Memory B cell (primary cell): ENCODE results near the gene FTO.

Source experiments
- ATAC-seq: fragments of 150-1000 bp; cut with Tn5 transposase; 2 replicates; pipeline ENCODE4 v1.10.0; 2021; ENCODE audit warnings: low read depth, mild to moderate bottlenecking, moderate library complexity
- DNase-seq, 2 donors: peaks; one replicate each; pipeline ENCODE4 v3.0.0; 2022; ENCODE audit warnings: low spot score in 2 of 2
- H3K27ac Mint-ChIP-seq: one replicate; pipeline ENCODE4 v1.8.0; 2022; ENCODE audit warnings: mild to moderate bottlenecking, moderate library complexity, mixed read lengths
- H3K27me3 Mint-ChIP-seq: one replicate; pipeline ENCODE4 v1.8.0; 2022; ENCODE audit warnings: mixed read lengths
- H3K36me3 Mint-ChIP-seq: one replicate; pipeline ENCODE4 v1.8.0; 2022; ENCODE audit warnings: mild to moderate bottlenecking, mixed read lengths
- H3K4me1 Mint-ChIP-seq: one replicate; pipeline ENCODE4 v1.8.0; 2022; ENCODE audit warnings: mixed read lengths
- H3K4me3 Mint-ChIP-seq: one replicate; pipeline ENCODE4 v1.8.0; 2022; ENCODE audit warnings: mild to moderate bottlenecking, moderate library complexity, mixed read lengths
- H3K9me3 Mint-ChIP-seq: one replicate; pipeline ENCODE4 v1.8.0; 2022; ENCODE audit warnings: mixed read lengths

Gene FTO

GRCh38 chr16:53955221-53955875, 251.4 kb downstream of the FTO start:
- Mint-ChIP-seq H3K27me3 (no peaks in the 10 kb centered on the region), H3K9me3 (no peaks in the 10 kb centered on the region), H3K36me3 (peaks cover 18% of the 10 kb centered on the region), H3K4me3 (no peak overlapping the region), H3K4me1 (peaks cover 14% of the 10 kb centered on the region), H3K27ac (no peak overlapping the region)
- no peak for DNase-seq
- ATAC-seq = no peak

GRCh38 chr16:53958341-53958880, 254.5 kb downstream of the FTO start:
- Mint-ChIP-seq H3K4me3 (no peak overlapping the region), H3K36me3 (peaks cover 19% of the 10 kb centered on the region), H3K4me1 (peaks cover 5% of the 10 kb centered on the region), H3K27ac (no peak overlapping the region), H3K9me3 (no peaks in the 10 kb centered on the region), H3K27me3 (no peaks in the 10 kb centered on the region)
- ATAC-seq = no peak
- DNase-seq = no peak

GRCh38 chr16:53960050-53960812, 256.3 kb downstream of the FTO start:
- H3K27ac Mint-ChIP-seq = no peak overlapping the region
- H3K4me1 Mint-ChIP-seq = peaks cover under 1% of the 10 kb centered on the region
- ATAC-seq = no peak
- peaks cover 13% of the 10 kb centered on the region for H3K36me3 Mint-ChIP-seq
- DNase-seq = no peak
- H3K9me3 Mint-ChIP-seq = no peaks in the 10 kb centered on the region
- H3K27me3 Mint-ChIP-seq = no peaks in the 10 kb centered on the region
- no peak overlapping the region for H3K4me3 Mint-ChIP-seq

- H3K27ac Mint-ChIP-seq = no peak overlapping the region
- ATAC-seq (no peak), DNase-seq (no peak)
- no peaks in the 10 kb centered on the region for H3K9me3 Mint-ChIP-seq
- no peaks in the 10 kb centered on the region for H3K27me3 Mint-ChIP-seq
- no peaks in the 10 kb centered on the region for H3K4me1 Mint-ChIP-seq
- H3K4me3 Mint-ChIP-seq = no peak overlapping the region
- H3K36me3 Mint-ChIP-seq = peaks cover 12% of the 10 kb centered on the region
Observed at GRCh38 chr16:53960954-53961616, 257.1 kb downstream of the FTO start.

GRCh38 chr16:53962041-53962440, 258.1 kb downstream of the FTO start:
- Mint-ChIP-seq H3K27ac (no peak overlapping the region), H3K27me3 (no peaks in the 10 kb centered on the region)

GRCh38 chr16:53964145-53964790, 260.3 kb downstream of the FTO start:
- ATAC-seq = no peak

More at GRCh38 chr16:53962041-53962440, 258.1 kb downstream of the FTO start:
- DNase-seq (no peak), ATAC-seq (no peak)
- H3K4me1 Mint-ChIP-seq = no peaks in the 10 kb centered on the region
- H3K9me3 Mint-ChIP-seq = no peaks in the 10 kb centered on the region
- H3K36me3 Mint-ChIP-seq = peaks cover 11% of the 10 kb centered on the region
- H3K4me3 Mint-ChIP-seq = no peak overlapping the region

GRCh38 chr16:53966821-53967571, 263.0 kb downstream of the FTO start:
- H3K36me3 Mint-ChIP-seq = peaks cover 8% of the 10 kb centered on the region
- DNase-seq = no peak
- no peaks in the 10 kb centered on the region for H3K27me3 Mint-ChIP-seq
- no peaks in the 10 kb centered on the region for H3K4me1 Mint-ChIP-seq
- ATAC-seq = no peak
- H3K9me3 Mint-ChIP-seq = no peaks in the 10 kb centered on the region
- no peak overlapping the region for H3K4me3 Mint-ChIP-seq
- no peak overlapping the region for H3K27ac Mint-ChIP-seq

More at GRCh38 chr16:53964145-53964790, 260.3 kb downstream of the FTO start:
- no peaks in the 10 kb centered on the region for H3K27me3 Mint-ChIP-seq
- peaks cover 11% of the 10 kb centered on the region for H3K36me3 Mint-ChIP-seq
- H3K9me3 Mint-ChIP-seq = no peaks in the 10 kb centered on the region
- H3K27ac Mint-ChIP-seq = no peak overlapping the region
- H3K4me1 Mint-ChIP-seq = no peaks in the 10 kb centered on the region
- no peak for DNase-seq
- H3K4me3 Mint-ChIP-seq = no peak overlapping the region

GRCh38 chr16:53967572-53967971, 263.6 kb downstream of the FTO start:
- no peak overlapping the region for H3K4me3 Mint-ChIP-seq
- no peaks in the 10 kb centered on the region for H3K9me3 Mint-ChIP-seq
- no peak overlapping the region for H3K27ac Mint-ChIP-seq
- H3K4me1 Mint-ChIP-seq = no peaks in the 10 kb centered on the region
- ATAC-seq = no peak
- no peaks in the 10 kb centered on the region for H3K27me3 Mint-ChIP-seq
- no peak for DNase-seq
- H3K36me3 Mint-ChIP-seq = peaks cover 8% of the 10 kb centered on the region

- H3K27me3 Mint-ChIP-seq = no peaks in the 10 kb centered on the region
- no peak overlapping the region for H3K4me3 Mint-ChIP-seq
- no peak overlapping the region for H3K27ac Mint-ChIP-seq
- DNase-seq (no peak), ATAC-seq (no peak)
- H3K36me3 Mint-ChIP-seq = peaks cover 6% of the 10 kb centered on the region
- H3K9me3 Mint-ChIP-seq = no peaks in the 10 kb centered on the region
- peaks cover 3% of the 10 kb centered on the region for H3K4me1 Mint-ChIP-seq
Observed at GRCh38 chr16:53968454-53968853, 264.5 kb downstream of the FTO start.

GRCh38 chr16:53968896-53969295, 264.9 kb downstream of the FTO start:
- H3K9me3 Mint-ChIP-seq = no peaks in the 10 kb centered on the region
- no peak overlapping the region for H3K27ac Mint-ChIP-seq
- ATAC-seq (no peak), DNase-seq (no peak)
- H3K27me3 Mint-ChIP-seq = no peaks in the 10 kb centered on the region
- H3K36me3 Mint-ChIP-seq = peaks cover 6% of the 10 kb centered on the region
- H3K4me1 Mint-ChIP-seq = peaks cover 4% of the 10 kb centered on the region
- H3K4me3 Mint-ChIP-seq = no peak overlapping the region

- ATAC-seq = no peak
- no peaks in the 10 kb centered on the region for H3K36me3 Mint-ChIP-seq
- H3K4me3 Mint-ChIP-seq = no peak overlapping the region
- no peaks in the 10 kb centered on the region for H3K9me3 Mint-ChIP-seq
- no peak overlapping the region for H3K27ac Mint-ChIP-seq
- no peaks in the 10 kb centered on the region for H3K27me3 Mint-ChIP-seq
- H3K4me1 Mint-ChIP-seq = peaks cover 4% of the 10 kb centered on the region
- DNase-seq = no peak
Observed at GRCh38 chr16:53971616-53972015, 267.7 kb downstream of the FTO start.

- Mint-ChIP-seq H3K27me3 (no peaks in the 10 kb centered on the region), H3K4me3 (no peak overlapping the region), H3K4me1 (peaks cover 4% of the 10 kb centered on the region), H3K36me3 (no peaks in the 10 kb centered on the region), H3K9me3 (no peaks in the 10 kb centered on the region), H3K27ac (no peak overlapping the region)
- no peak for ATAC-seq
- no peak for DNase-seq
Observed at GRCh38 chr16:53973021-53973420, 269.1 kb downstream of the FTO start.

- no peak overlapping the region for H3K27ac Mint-ChIP-seq
- no peak for ATAC-seq
- H3K4me1 Mint-ChIP-seq = peaks cover 4% of the 10 kb centered on the region
Observed at GRCh38 chr16:53974484-53975080, 270.6 kb downstream of the FTO start.

More at GRCh38 chr16:53974484-53975080, 270.6 kb downstream of the FTO start:
- no peaks in the 10 kb centered on the region for H3K27me3 Mint-ChIP-seq
- no peak for DNase-seq
- H3K9me3 Mint-ChIP-seq = no peaks in the 10 kb centered on the region
- H3K36me3 Mint-ChIP-seq = no peaks in the 10 kb centered on the region
- H3K4me3 Mint-ChIP-seq = no peak overlapping the region
